Muscle of arm (tissue), 14 donors: ENCODE data around the gene LSM11. TPM values are rescaled to one million over a fixed set of nuclear protein-coding genes. Genes with fewer than 3 reads are reported as not detected.
"Not testable (repeated sequence)": the region's sequence is repeated elsewhere in the genome, so short reads cannot be mapped to it uniquely, and the experiment has no call there.

Source experiments
- DNase-seq: peaks from one replicate; pipeline ENCODE4 v3.0.0-alpha.2; 2013
- long read RNA-seq, 11 donors: transcript quantifications; one replicate each; lab custom pipeline, GENCODE V29; 2026
- polyA plus RNA-seq, 12 donors: library from polyadenylated mRNA; unstranded; fragments of 120-200 nt; gene quantifications; one replicate each; pipeline ENCODE4 v1.2.1, GENCODE V29; 2013; ENCODE audit not compliant: insufficient read length in 12 of 12

Gene LSM11
- 10 to 100 TPM in 5 of 12 donors, 1 to 10 TPM in 6, not detected in 1; 4.5 to 11.2 (median 9.2) TPM for polyA plus RNA-seq
- long read RNA-seq, donor 1, full-length matches to known transcripts = 2 of 2 reads
- long read RNA-seq, donor 1, partial matches to known transcripts = 0 of 2 reads
- long read RNA-seq, donor 1, other reads (novel, unspliced or antisense) = 0 of 2 reads
- long read RNA-seq, donor 2, full-length matches to known transcripts = 1 of 7 reads
- long read RNA-seq, donor 2, partial matches to known transcripts = 6 of 7 reads
- long read RNA-seq, donor 2, other reads (novel, unspliced or antisense) = 0 of 7 reads
- long read RNA-seq, donor 3 = 0 reads
- long read RNA-seq, donor 4, full-length matches to known transcripts = 1 of 1 reads
- long read RNA-seq, donor 4, partial matches to known transcripts = 0 of 1 reads
- long read RNA-seq, donor 4, other reads (novel, unspliced or antisense) = 0 of 1 reads
- long read RNA-seq, donor 5, full-length matches to known transcripts = 8 of 8 reads
- long read RNA-seq, donor 5, partial matches to known transcripts = 0 of 8 reads
- long read RNA-seq, donor 5, other reads (novel, unspliced or antisense) = 0 of 8 reads
- long read RNA-seq, donor 6, full-length matches to known transcripts = 1 of 1 reads
- long read RNA-seq, donor 6, partial matches to known transcripts = 0 of 1 reads
- long read RNA-seq, donor 6, other reads (novel, unspliced or antisense) = 0 of 1 reads
- long read RNA-seq, donor 7 = 0 reads
- long read RNA-seq, donor 8 = 0 reads
- long read RNA-seq, donor 9, full-length matches to known transcripts = 1 of 6 reads
- long read RNA-seq, donor 9, partial matches to known transcripts = 5 of 6 reads
- long read RNA-seq, donor 9, other reads (novel, unspliced or antisense) = 0 of 6 reads
- long read RNA-seq, donor 10, full-length matches to known transcripts = 4 of 14 reads
- long read RNA-seq, donor 10, partial matches to known transcripts = 10 of 14 reads
- long read RNA-seq, donor 10, other reads (novel, unspliced or antisense) = 0 of 14 reads
- long read RNA-seq, donor 11, full-length matches to known transcripts = 1 of 1 reads
- long read RNA-seq, donor 11, partial matches to known transcripts = 0 of 1 reads
- long read RNA-seq, donor 11, other reads (novel, unspliced or antisense) = 0 of 1 reads

DNA sequence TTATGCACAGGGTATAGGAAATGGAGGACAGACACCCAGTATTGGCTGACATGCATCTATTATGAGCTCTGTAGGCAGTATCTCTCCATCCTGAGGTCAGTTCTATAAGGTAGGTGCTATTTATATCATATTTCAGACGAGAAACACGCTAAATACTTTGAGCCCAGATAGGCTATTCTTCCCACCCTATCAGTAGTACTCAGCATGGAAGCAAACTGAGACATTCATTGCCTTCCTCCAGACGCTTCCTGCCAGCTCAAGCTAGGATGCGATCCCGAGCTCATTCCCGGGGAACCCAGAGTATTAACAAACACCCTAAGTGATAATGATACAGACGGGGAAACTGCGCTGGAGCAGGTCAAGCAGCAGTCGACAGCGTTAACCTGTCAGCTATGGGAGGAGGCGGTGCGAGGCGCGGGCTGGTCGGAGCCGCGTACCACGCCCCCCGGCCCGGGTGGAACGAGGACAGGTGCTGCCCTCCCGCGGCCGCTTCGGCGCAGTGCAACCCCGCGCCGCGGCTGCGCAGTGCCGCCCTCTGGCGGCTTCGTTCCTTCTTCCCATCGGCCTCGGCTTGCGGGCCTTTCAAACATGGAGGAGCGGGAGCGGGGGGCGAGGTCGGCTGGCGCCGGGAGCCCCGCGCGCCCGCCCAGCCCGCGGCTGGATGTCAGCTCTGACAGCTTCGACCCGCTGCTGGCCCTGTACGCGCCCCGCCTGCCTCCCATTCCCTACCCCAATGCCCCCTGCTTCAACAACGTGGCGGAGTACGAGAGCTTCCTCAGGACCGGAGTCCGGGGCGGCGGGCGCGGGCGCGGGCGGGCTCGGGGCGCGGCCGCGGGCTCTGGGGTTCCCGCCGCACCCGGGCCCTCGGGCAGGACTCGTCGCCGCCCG, at the start of gene LSM11:
Gene LSM11, plus strand, starts transcription at position 550 of the 888 bp plus-strand sequence. Its CDS starts 39 bp downstream, at position 589.
- DNase-seq = peak; percentile 91

DNA sequence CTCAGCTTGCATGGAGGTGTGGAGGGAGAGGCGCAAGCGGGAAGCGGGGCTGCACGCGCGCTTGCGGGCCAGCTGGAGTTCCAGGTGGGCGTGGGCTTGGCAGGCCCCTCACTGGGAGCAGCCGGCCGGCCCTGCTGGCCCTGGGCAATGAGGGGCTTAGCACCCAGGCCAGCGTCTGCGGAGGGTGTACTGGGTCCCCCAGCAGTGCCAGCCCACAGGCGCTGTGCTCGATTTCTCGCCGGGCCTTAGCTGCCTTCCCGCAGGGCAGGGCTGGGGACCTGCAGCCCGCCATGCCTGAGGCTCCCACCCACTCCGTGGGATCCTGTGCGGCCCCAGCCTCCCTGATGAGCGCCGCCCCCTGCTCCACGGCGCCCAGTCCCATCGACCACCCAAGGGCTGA, 49.7 kb upstream of the LSM11 start:
- DNase-seq = not testable (repeated sequence)

DNA sequence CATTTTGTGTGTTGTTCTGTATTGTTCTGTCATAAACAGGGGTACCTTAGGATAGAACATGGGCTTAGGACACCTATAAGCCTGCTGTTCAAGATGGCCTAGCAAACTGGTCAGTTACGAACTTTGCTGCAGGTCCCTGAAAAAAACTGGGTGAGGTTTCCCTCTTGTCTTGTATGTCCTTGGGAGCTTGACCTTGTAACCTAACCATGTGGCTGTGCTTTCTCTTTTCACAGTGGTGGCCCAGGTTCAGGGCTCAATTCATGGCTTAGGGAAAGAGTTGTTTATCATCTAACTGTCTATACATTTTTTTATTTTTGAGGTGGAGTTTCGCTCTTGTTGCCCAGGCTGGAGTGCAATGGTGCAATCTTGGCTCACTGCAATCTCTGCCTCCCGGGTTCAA, 47.4 kb upstream of the LSM11 start:
- DNase-seq = not testable (repeated sequence)

DNA sequence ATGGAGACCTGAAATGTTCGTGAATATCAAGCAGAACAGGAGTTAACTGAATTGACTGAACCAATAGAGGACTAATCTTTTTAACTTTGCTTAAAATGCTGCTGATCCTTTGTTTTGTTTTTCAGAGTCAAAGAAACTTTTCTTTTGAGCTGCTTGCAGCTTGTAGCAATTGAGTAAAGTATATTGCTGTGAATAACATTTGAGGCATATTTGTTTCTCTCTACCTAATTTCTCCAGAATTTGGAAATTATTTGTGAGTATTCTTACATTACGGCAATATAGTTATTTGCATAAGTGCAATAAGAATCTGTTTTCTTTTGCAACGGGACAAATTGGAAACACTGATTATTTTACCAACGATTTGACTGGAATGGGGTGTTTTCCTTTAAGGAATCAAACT, 44.8 kb upstream of the LSM11 start:
- not testable (repeated sequence) for DNase-seq

DNA sequence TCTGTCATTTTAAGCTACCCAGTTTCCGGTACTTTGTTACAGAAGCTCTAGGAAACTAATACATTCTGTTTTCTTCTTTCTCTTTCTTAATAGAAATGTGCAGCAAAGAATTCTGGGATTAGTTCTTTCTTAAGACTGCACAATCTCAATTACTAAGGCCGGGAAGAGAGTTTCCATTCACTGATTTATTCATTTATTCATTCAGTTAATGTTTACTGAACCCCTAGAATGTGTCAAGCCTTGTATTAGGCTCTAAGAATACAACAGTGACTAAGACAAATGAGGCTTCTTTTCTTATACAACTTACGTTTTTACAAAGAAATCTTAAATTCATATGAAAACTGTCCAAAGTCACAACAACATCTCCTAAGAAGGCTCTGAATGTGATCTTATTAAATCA, 39.8 kb upstream of the LSM11 start:
- no peak for DNase-seq

DNA sequence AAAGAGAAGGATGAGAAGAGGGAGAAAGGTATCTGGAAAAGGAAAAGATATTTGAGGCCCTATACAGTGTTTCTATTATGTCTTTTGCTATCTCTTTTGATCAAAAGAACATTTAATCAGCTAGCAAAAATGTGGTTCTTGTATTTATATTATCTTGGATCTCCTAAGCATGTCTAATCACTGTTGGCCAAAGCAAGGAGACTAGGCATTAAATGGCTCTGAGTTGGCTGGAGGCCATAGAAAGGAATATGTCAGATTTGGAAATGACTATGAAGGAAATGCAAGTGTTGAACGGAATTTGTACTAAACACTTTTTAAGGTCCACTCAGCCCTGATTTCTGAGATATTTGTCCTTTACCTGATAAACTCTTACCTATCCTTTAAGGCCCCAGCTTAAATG, 34.6 kb upstream of the LSM11 start:
- DNase-seq = no peak

DNA sequence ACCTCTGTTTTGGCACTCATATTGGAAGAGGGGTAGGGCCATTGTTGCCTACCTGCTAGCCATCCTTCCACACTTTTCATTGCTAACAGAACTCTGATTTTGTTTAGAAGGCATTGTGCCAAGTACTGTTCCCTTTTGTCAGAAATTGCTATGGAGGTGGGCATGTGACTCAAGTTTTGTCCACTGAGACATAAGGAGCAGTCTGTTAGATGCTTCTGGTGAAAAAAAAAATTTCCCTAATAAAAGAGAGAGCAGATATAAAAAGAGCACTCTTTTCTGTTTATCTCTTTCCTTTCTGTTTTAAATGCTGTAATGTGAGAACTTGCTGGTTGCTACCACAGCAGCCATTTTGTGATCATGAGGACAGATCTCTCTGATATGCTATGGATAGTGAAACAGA, 34.2 kb upstream of the LSM11 start:
- no peak for DNase-seq

DNA sequence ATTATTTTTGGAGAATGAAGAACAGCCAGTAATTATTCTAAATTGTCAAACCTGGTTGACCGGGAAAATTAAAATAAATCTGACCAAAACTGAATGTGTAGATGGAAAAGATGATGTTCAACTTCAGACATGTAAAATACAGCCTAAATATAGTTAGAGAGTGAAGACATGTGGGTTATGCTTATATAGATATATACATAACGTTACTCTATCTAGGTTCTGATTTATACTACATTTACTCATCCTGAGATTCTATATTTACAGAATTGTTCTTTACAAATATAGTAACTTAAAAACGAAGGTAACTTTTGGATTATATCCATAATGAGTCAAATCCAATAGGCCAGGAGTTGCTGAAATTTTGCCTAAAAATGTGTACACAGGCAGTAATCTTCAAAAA, 33.1 kb upstream of the LSM11 start:
- no peak for DNase-seq

DNA sequence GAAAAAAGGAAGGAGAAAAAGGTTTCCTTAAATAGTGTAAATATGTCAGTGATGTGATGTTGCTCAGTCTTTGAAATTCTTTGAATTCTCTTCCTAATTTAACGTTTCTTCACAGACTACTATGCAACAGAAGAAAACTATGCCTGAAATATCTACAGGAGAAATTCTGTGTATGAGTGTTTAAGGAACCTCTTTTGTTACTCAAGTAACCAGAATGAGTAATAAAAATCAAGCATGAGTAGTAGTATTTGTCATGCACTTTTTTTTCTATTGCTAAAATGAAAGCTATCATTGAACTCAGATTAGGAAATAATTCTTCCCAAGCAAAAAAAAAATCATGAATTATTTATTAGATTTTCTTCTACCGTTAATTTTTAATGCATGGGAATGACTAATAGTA, 32.6 kb upstream of the LSM11 start:
- no peak for DNase-seq

DNA sequence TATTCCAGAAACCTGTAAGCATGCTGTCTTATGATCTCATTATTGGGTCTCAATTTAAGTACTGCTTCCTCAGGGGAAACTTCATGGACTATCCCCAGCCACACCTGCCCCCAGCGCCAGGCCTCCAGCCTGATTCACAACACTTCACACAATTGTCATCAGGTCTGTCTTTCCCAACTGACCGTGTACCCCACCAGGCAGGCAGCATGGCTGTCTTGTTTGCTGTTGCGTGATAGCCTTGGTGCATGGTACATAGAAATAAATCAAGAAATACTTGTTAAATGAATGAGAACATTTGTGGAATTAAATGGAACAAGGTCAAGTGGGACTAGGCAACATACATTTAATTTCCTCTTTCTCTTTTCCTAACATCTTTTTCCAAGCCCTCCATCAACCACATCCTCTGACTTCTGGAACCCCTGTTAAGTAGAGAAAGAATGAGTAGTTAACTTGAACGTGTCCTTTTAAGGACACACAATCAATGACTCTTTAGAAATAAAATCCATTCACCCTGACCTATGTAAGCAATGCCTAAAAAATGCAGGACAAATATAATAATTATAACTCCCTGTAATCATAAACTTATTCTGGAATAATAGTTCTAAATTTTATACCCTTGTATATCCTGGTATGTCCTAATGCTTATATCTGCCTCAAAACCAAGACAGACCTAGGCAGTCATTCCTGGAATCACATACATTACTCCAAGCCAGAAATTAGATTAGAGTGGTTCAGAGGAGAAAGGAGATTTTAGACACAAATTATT, 29.5 kb upstream of the LSM11 start:
- DNase-seq = no peak

DNA sequence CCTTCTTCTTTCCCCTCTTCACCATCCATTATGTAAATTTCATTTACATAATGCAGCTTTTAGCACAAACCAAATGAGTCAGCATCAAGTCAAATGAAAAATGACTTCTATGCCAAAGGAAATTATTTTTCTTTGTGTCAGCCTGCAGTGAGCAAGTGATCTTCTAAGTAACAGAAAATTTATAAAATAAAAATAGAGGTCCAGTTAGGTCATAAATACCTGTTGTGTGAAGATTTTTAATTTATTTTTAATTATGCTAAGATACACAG, 29.0 kb upstream of the LSM11 start:
- no peak for DNase-seq

DNA sequence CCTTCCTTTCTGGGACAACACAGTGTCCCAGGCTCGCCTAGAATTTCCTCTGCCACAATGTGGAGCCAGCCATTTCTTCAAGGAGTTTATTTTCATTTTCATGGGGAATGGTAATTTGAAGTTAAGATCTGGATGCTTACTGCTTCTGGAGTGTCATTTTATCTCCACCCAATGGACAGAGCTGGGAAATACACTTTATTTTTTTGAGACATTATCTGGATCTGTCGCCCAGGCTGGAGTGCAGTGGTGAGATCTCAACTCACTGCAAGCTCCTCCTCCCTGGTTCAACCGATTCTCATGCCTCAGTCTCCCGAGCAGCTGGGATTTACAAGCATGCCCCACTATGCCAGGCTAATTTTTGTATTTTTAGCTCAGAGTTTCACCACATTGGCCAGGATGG, 25.0 kb upstream of the LSM11 start:
- peak; percentile 65 for DNase-seq

DNA sequence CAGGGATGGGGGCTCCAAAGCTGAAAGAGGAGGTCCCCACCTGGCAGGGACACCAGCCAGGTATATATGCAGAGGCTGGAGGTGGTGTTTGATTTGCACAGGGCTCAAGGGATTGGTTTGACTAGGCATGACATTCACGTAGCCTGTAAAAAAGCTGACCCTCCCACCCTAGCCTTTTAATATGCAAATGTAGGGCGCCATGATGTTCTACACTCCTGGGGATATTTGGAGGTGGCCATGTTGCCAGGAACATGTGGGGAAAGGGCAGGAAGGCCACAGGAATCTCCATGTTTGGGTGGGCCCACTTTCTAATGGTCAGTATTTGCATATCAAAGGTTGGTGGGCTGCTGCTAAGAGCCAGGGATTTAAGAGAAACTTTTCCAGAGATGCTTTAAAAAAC, 24.3 kb upstream of the LSM11 start:
- no peak for DNase-seq

DNA sequence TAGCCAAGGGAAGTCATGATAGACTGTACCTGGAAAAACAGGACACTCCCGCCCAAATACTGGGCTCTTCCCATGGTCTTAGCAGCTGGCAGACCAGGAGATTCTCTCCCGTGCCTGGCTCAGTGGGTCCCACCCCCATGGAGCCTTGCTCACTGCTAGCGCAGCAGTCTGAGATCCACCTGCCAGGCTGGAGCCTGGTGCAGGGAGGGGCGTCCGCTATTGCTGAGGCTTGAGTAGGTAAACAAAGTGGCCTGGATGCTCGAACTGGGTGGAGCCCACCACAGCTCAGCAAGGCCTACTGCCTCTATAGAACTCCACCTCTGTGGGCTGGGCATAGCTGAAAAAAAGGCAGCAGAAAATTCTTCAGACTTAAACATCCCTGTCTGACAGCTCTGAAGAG, 22.4 kb upstream of the LSM11 start:
- DNase-seq = no peak

DNA sequence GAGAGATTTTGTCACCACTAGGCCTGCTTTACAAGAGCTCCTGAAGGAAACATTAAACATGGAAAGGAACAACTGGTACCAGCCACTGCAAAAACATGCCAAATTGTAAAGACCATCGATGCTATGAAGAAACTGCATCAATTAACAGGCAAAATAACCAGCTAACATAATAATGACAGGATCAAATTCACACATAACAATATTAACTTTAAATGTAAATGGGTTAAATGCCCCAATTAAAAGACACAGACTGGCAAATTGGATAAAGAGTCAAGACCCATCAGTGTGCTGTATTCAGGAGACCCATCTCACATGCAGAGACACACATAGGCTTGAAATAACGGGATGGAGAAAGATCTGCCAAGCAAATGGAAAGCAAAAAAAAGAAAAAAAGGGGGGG, 20.6 kb upstream of the LSM11 start:
- not testable (repeated sequence) for DNase-seq

DNA sequence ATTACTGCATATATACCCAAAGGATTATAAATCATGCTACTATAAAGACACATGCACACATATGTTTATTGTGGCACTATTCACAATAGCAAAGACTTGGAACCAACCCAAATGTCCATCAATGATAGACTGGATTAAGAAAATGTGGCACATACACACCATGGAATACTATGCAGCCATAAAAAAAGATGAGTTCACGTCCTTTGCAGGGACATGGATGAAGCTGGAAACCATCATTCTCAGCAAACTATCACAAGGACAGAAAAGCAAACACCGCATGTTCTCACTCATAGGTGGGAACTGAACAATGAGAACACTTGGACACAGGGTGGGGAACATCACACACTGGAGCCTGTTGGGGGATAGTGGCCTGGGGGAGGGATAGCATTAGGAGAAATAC, 16.9 kb upstream of the LSM11 start:
- not testable (repeated sequence) for DNase-seq

DNA sequence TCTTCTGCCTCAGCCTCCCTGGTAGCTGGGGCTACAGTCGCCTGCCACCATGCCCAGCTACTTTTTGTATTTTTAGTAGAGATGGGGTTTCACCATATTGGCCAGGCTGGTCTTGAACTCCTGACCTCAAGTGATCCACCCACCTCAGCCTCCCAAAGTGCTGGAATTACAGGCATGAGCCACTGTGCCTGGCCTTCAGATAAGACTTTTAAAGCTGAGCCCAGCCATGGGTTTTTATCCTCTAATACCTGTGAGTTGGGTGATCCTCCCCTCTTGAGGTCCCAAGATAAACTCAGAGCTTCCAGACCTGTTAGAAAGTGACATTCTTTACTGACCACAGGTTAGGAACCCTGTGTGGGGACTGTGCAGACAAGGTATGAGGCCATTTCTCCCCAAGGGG, 15.7 kb upstream of the LSM11 start:
- DNase-seq = not testable (repeated sequence)

DNA sequence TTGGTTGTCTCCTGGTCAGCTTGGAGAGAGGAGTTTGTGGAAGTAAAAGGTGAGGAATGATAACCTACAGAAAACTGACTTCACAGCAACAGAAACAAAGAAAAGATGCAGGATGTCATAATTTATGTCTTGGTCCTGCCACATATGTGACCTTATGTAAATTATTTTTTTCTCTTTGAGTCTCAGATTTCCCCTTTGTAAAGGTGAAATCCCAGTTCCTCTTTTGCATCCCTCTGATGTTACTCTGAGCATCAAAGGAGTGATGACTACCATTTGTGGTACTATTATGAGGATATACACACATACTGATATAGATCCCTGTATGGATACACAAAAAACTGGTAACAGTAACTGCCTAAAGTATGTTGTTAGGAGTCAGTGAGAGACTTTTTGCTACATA, 13.7 kb upstream of the LSM11 start:
- DNase-seq = no peak

DNA sequence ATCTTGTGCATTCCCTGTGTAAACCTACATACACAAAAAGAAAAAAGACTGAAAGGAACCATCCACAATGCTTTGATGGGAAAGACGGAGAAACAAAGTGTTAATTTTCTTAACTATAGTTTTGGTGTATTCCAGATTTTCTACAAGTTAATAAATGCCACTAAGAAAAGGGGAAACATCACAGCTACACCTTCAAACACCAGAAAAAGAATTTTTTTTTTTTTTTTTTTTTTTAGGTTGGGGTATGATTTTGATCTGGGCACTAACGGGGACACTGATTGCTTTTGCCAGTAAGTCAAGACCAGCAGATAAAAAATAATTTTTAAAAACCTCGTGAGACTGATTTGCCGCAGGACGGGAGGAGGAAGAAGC, 12.6 kb upstream of the LSM11 start:
- DNase-seq = no peak

DNA sequence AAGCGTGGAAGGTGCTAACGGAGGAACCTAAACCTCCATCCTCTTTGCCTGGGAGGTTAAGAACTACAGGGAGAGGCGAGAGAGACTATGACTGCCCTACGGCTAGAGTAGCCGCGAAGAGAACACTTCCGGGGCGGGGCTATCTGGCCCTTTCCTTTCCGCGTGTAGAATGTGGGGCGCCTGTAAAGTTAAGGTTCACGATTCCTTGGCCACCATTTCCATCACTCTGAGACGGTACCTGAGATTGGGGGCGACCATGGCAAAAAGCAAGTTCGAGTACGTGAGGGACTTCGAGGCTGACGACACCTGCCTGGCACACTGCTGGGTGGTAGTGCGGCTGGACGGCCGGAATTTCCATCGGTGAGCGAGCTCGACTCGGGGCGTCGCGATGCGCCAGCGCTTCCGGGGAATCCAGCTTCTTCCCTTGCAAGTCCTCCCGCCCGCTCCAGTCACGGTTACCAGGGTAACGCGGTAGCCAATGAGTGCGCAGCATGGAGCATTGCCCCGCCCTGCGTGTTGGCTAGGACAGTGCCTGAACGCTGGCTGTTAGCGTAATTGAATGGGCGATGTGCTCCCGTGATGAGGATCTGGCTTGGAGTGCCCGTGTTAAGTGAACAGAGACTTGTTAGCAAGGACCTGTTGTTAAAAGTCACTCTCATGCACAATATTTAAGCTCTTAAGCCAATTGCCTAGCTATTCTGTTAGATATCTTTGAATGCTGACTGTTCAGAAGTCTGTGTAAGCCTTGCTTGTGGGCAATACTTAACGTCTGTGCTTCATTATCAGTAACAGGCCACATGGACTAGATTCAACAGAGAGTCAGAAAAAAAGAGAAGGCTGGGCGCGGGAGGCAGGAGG, 12.0 kb upstream of the LSM11 start, which contains the start of gene THG1L:
Gene THG1L, plus strand, starts transcription at position 149 of the 858 bp plus-strand sequence. Its CDS starts 21 bp downstream, at position 170.
- DNase-seq = peak; percentile 98
